Testis (tissue), 2 donors: ENCODE data around the gene KCNJ16.

Experiments
- CTCF ChIP-seq, 3 experiments: fragments of 450-650 bp in 2 of 3; fragments of 200-600 bp in 1 of 3; sonication (generic) in 1 of 3; IDR thresholded peaks; one replicate each; pipeline ENCODE4 v1.5.1; 2016 to 2019; ENCODE audit warnings: antibody characterized with exemption in 3 of 3, mild to moderate bottlenecking in 2 of 3, moderate library complexity in 1 of 3
- POLR2A ChIP-seq: fragments of 450-650 bp; IDR thresholded peaks from one replicate; pipeline ENCODE4 v1.6.1; 2017; ENCODE audit warnings: antibody characterized with exemption, mild to moderate bottlenecking, moderate library complexity

DNA sequence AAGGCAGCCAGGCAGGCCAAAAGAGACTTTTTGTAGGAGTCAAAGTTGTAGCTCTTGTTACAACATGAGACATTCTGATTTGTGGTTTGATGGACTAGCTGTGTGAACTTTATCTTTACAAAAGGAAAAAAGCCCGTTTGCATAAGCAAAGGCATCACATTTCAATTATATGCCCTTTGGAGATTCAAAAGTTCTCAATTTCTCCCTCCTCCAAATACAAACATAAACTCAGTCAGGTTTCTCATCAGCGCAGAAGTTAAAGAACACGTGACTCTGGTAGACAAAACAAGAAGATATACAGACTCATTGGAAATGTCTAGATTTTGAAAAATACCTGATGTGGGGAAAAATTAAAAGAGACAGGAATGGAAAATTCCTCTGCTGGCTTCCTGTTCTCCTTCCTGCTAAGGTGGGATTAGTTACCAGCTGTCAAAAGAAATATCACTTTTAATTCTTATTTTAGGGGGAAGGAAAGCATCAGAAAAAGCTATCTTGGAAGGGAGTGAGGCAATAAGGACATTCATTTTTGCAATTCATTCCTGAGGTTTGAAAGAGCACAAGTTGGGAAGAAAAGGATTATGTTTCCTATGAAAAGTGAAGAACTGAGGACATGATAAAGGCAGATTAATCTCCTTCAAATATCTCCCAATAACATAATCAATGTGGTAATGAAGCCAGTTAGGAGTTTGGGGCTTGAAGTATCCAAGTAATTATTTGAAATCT lies 4.6 kb upstream of the KCNJ16 start:
- TF ChIP-seq CTCF (IDR thresholded peaks at IDR 0.05), result no peak
- TF ChIP-seq POLR2A, result no peak
